Vagina (tissue), 2 donors: ENCODE data around the gene ZC3H4. TPM values are rescaled to one million over a fixed set of nuclear protein-coding genes. Genes with fewer than 3 reads are reported as not detected.

Source experiments
- DNase-seq, 2 donors: peaks; one replicate each; pipeline ENCODE4 v3.0.0-alpha.2; 2017; ENCODE audit errors: extremely low spot score in 2 of 2
- H3K27ac ChIP-seq: fragments of 200-600 bp; sonication (generic); one replicate; pipeline ENCODE4 v1.5.1; 2019
- H3K27me3 ChIP-seq: fragments of 200-600 bp; sonication (generic); one replicate; pipeline ENCODE4 v1.5.1; 2019
- H3K36me3 ChIP-seq, 2 donors: fragments of 200-600 bp; sonication (generic); one replicate each; pipeline ENCODE4 v1.5.1; 2017 to 2019
- H3K4me1 ChIP-seq: fragments of 200-600 bp; sonication (generic); one replicate; pipeline ENCODE4 v1.5.1; 2019
- H3K4me3 ChIP-seq, 2 donors: fragments of 200-600 bp; sonication (generic); 1 replicate in 1 of 2; 2 replicates in 1 of 2; pipeline ENCODE4 v1.5.1; 2016 to 2019
- H3K9me3 ChIP-seq: fragments of 200-600 bp; sonication (generic); one replicate; pipeline ENCODE4 v1.5.1; 2019
- CTCF ChIP-seq, 3 experiments: fragments of 450-650 bp in 2 of 3; fragments of 200-600 bp in 1 of 3; sonication (generic) in 1 of 3; IDR thresholded peaks; one replicate each; pipeline ENCODE4 v1.5.1; 2017 to 2019; ENCODE audit warnings: antibody characterized with exemption in 3 of 3, mild to moderate bottlenecking in 2 of 3, moderate library complexity in 2 of 3
- POLR2A ChIP-seq, 2 donors: fragments of 450-650 bp; IDR thresholded peaks; one replicate each; pipeline ENCODE4 v1.6.1; 2017; ENCODE audit warnings: antibody characterized with exemption in 2 of 2, mild to moderate bottlenecking in 2 of 2, moderate library complexity in 2 of 2
- POLR2AphosphoS5 ChIP-seq, 2 donors: sonication (generic); formaldehyde crosslinking; IDR thresholded peaks; one replicate each; pipeline ENCODE4 v1.9.0; 2017; ENCODE audit warnings: antibody characterized with exemption in 2 of 2, mild to moderate bottlenecking in 2 of 2, low read depth in 1 of 2; ENCODE audit not compliant: insufficient read depth in 1 of 2
- intact Hi-C: fragments of 100-400 bp; cut with DNase I; formaldehyde crosslinking; loops from one replicate; pipeline ENCODE4 v1.15.1; 2023
- total RNA-seq: library from RNA; depleted of rRNA; stranded (reverse); fragments of >200 nt; gene quantifications from one replicate; pipeline ENCODE4 v1.2.3, GENCODE V29; 2016

The ZC3H4 gene
- total RNA-seq, 1 donor from 2014 or later = 21.9 TPM

- H3K9me3 ChIP-seq = no peaks in the 10 kb centered on the region
- intact Hi-C loops = no loop called here
- no peaks in the 10 kb centered on the region for H3K4me1 ChIP-seq
- no peak overlapping the region for H3K4me3 ChIP-seq
- no peaks in the 10 kb centered on the region for H3K27me3 ChIP-seq
- no peak overlapping the region for H3K27ac ChIP-seq
- peaks cover 0 to 72% of the 10 kb centered on the region in 2 donors for H3K36me3 ChIP-seq
- TF ChIP-seq POLR2A (IDR thresholded peaks at IDR 0.05) (no peak), POLR2AphosphoS5 (IDR thresholded peaks at IDR 0.05; ENCODE audit: insufficient read depth in 1 of 2, low read depth in 1 of 2) (no peak), CTCF (IDR thresholded peaks at IDR 0.05) (no peak)
- no peak for DNase-seq
Observed at GRCh38 chr19:47069795-47070194, 43.8 kb downstream of the ZC3H4 start.

- H3K4me1 ChIP-seq = no peaks in the 10 kb centered on the region
- H3K9me3 ChIP-seq = no peaks in the 10 kb centered on the region
- no peak overlapping the region for H3K4me3 ChIP-seq
- H3K27ac ChIP-seq = no peak overlapping the region
- no peaks in the 10 kb centered on the region for H3K27me3 ChIP-seq
- no peak for DNase-seq
- peaks cover 0 to 72% of the 10 kb centered on the region in 2 donors for H3K36me3 ChIP-seq
- no peak for TF ChIP-seq CTCF (IDR thresholded peaks at IDR 0.05)
- TF ChIP-seq POLR2A (IDR thresholded peaks at IDR 0.05) = no peak
- no peak for TF ChIP-seq POLR2AphosphoS5 (IDR thresholded peaks at IDR 0.05; ENCODE audit: insufficient read depth in 1 of 2, low read depth in 1 of 2)
- intact Hi-C loops = no loop called here
Observed at GRCh38 chr19:47068876-47069406, 44.6 kb downstream of the ZC3H4 start.

- DNase-seq = no peak
- no peak overlapping the region for H3K4me3 ChIP-seq
- H3K27ac ChIP-seq = no peak overlapping the region
- intact Hi-C loops = no loop called here
- no peaks in the 10 kb centered on the region for H3K4me1 ChIP-seq
- TF ChIP-seq POLR2AphosphoS5 (IDR thresholded peaks at IDR 0.05; ENCODE audit: insufficient read depth in 1 of 2, low read depth in 1 of 2) = no peak
- no peak for TF ChIP-seq POLR2A (IDR thresholded peaks at IDR 0.05)
- no peak for TF ChIP-seq CTCF (IDR thresholded peaks at IDR 0.05)
- H3K36me3 ChIP-seq = peaks cover 0 to 72% of the 10 kb centered on the region in 2 donors
- no peaks in the 10 kb centered on the region for H3K27me3 ChIP-seq
- no peaks in the 10 kb centered on the region for H3K9me3 ChIP-seq
Observed at GRCh38 chr19:47068246-47068645, 45.3 kb downstream of the ZC3H4 start.

- no peak for DNase-seq
- Histone ChIP-seq H3K4me3 (no peak overlapping the region), H3K36me3 (peaks cover 0 to 65% of the 10 kb centered on the region in 2 donors), H3K27me3 (no peaks in the 10 kb centered on the region), H3K4me1 (no peaks in the 10 kb centered on the region), H3K27ac (no peak overlapping the region), H3K9me3 (no peaks in the 10 kb centered on the region)
- TF ChIP-seq CTCF (IDR thresholded peaks at IDR 0.05) (no peak), POLR2AphosphoS5 (IDR thresholded peaks at IDR 0.05; ENCODE audit: insufficient read depth in 1 of 2, low read depth in 1 of 2) (no peak), POLR2A (IDR thresholded peaks at IDR 0.05) (no peak)
- intact Hi-C loops = no loop called here
Observed at GRCh38 chr19:47067215-47067847, 46.2 kb downstream of the ZC3H4 start.
